ENCODE measurements around the gene APPBP2. TPM values are rescaled to one million over a fixed set of nuclear protein-coding genes. Genes with fewer than 3 reads are reported as not detected.
"Not testable (repeated sequence)": the region's sequence is repeated elsewhere in the genome, so short reads cannot be mapped to it uniquely, and the experiment has no call there.

The APPBP2 gene
- total RNA-seq, 2 donors from 2014 or later: 13.3 to 13.9 TPM

DNA sequence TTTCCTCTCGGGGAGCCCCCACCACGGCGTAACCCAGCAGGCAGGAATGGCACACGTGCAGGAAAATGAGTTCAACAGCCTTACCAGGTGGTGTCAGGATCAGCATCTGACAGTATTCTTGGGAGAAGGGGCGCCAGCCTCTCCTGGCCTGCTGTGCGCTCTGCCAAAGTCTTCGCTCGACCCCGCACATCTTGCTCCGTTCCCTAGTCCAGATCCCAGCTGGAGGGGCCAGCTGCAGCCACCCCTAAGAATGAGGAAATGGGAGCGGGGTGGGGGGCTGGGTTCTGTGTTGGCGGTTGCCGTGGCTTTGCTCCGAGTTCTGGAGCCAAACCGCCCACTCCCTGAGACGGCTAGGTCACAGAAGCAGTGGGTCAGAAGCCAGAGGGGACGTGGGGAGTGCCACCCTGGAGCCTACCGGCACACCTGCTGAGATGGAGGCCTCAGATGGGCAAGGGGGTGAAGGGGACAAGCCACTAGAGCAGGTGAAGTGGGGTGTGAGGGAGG, 103.8 kb downstream of the APPBP2 start, which contains the start of gene CHCT1:
TSS of gene CHCT1 (plus strand) at position 328 of the 504 bp plus-strand sequence. CDS start at position 432, 104 bp downstream.
- TF ChIP-seq, protein P1, sequence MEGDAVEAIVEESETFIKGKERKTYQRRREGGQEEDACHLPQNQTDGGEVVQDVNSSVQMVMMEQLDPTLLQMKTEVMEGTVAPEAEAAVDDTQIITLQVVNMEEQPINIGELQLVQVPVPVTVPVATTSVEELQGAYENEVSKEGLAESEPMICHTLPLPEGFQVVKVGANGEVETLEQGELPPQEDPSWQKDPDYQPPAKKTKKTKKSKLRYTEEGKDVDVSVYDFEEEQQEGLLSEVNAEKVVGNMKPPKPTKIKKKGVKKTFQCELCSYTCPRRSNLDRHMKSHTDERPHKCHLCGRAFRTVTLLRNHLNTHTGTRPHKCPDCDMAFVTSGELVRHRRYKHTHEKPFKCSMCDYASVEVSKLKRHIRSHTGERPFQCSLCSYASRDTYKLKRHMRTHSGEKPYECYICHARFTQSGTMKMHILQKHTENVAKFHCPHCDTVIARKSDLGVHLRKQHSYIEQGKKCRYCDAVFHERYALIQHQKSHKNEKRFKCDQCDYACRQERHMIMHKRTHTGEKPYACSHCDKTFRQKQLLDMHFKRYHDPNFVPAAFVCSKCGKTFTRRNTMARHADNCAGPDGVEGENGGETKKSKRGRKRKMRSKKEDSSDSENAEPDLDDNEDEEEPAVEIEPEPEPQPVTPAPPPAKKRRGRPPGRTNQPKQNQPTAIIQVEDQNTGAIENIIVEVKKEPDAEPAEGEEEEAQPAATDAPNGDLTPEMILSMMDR (IDR thresholded peaks at IDR 0.05): no peak
- no peak for DNase-seq (ENCODE audit: low spot score)
- peak within 1 kb of the TSS in 1 of 2 donors; percentile 58 for H3K27ac ChIP-seq
- no peaks in the 10 kb centered on the region for H3K9me3 ChIP-seq
- no peaks in the 10 kb centered on the region for H3K27me3 ChIP-seq
- H3K4me1 ChIP-seq: peaks cover 0 to 3% of the 10 kb centered on the region in 2 donors
- peak within 1 kb of the TSS; percentile 35 to 57 for H3K4me3 ChIP-seq
- no peaks in the 10 kb centered on the region for H3K36me3 ChIP-seq

DNA sequence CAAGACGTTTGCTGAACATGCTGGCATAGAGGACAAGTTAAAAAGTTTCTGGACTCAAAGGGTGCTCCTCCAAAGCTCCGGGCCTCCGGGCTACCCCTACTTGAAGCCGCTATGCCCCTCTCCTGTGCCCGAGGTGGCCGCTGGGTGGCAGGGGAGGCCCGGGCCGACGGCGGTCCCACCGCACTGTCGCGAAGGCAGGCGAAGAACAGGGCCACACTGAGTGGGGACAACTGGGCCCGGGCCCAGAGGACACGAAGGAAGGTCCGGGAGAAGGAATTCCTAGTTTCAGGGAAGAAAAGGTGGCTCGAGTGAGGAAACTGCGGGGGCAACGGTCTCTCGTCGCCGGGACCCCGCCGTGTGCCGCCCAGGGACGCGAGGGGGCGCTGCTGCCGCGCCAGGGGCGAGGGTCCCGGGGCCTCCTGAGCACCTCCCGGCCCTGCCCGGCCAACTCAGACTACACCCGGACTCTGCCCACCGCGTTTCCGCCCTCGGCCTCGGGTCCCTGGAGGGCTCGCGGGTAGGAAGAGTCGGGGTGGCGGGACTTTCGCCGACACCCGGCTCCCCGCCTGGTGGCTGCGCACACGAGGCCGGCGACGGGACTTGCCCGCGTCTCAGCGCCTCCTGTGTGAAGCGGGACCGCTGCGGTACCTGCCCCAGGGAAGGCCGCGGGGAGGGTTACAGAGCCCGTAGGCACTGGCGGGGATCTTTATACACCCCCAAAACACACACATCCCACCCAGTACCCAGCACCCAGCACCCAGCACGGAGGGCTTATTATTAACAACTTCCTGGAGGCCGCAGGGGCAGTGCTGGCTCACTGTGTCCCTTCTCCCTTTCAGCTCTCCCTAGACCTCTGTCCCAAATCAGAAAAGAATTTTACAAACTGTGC, 104.5 kb downstream of the APPBP2 start:
- no peaks in the 10 kb centered on the region for H3K27me3 ChIP-seq
- peak overlapping the region in 1 of 2 donors; percentile 58 for H3K27ac ChIP-seq
- TF ChIP-seq, protein P1 (IDR thresholded peaks at IDR 0.05): peak; percentile 98 to 99
- no peaks in the 10 kb centered on the region for H3K9me3 ChIP-seq
- peaks cover 0 to 3% of the 10 kb centered on the region in 2 donors for H3K4me1 ChIP-seq
- H3K36me3 ChIP-seq: no peaks in the 10 kb centered on the region
- peak overlapping the region; percentile 35 to 57 for H3K4me3 ChIP-seq
- DNase-seq (ENCODE audit: low spot score): peak; percentile 66

DNA sequence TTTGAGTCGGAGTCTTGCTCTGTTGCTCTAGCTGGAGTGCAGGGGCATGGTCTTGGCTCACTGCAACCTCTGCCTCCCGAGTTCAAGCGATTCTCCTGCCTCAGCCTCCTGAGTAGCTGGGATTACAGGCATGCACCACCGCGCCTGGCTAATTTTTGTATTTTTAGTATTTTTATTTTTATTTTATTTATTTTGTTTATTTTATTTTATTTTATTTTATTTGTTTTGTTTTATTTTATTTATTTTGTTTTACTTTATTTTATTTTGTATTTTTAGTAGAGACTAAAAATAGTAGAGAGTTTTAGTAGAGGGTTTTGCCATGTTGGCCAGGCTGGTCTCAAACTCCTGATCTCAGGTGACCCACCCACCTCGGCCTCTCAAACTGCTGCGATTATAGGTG, 106.2 kb downstream of the APPBP2 start:
- DNase-seq (ENCODE audit: low spot score): not testable (repeated sequence)

DNA sequence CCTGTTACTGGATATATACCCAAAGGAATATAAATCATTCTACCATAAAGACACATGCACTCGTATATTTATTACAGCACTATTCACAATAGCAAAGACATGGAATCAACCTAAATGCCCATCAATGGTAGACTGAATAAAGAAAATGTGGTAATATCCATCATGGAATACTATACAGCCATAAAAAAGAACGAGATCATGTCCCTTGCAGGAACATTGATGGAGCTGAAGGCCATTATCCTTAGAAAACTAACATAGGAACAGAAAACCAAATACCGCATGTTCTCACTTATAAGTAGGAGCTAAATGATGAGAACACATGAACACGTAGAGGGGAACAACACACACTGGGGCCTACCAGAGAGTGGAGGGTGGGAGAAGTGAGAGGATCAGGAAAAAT, 107.0 kb downstream of the APPBP2 start:
- not testable (repeated sequence) for H3K4me3 ChIP-seq; H3K27ac ChIP-seq; H3K27me3 ChIP-seq; DNase-seq (ENCODE audit: low spot score); H3K36me3 ChIP-seq; H3K9me3 ChIP-seq; H3K4me1 ChIP-seq

More for the DNA sequence above, 106.2 kb downstream of the APPBP2 start:
- H3K27me3 ChIP-seq, H3K27ac ChIP-seq, H3K36me3 ChIP-seq, H3K4me3 ChIP-seq, H3K4me1 ChIP-seq, H3K9me3 ChIP-seq: not testable (repeated sequence)

DNA sequence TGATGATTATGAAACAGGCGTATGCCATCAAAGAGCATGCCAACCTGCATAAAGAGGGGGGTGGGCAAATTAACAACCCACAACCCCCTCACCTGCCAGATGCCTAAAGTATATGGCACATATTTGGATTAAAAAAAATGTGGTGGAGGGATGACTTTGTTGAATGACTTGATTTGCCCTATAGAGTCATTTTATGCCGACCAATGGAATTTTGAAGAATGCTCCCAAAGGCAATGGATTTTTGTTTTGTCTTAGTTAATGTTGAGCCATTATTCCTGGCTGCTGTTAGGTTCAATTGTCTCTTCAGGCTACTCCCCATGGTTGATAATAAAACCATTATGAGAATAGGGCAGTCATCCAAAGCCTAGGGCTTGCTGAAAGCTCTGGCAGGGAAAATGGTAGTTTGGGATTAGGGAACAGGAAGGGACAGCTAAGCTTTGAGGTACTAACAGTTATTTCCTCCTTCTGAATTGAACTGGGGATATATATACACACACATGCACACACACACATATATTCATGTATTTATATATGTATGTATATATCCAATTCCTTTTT, 109.6 kb downstream of the APPBP2 start:
- Histone ChIP-seq H3K27ac (no peak overlapping the region), H3K4me3 (no peak overlapping the region), H3K9me3 (no peaks in the 10 kb centered on the region), H3K4me1 (peaks cover 0 to 3% of the 10 kb centered on the region in 2 donors), H3K27me3 (no peaks in the 10 kb centered on the region), H3K36me3 (no peaks in the 10 kb centered on the region)
- DNase-seq (ENCODE audit: low spot score): no peak
- TF ChIP-seq, protein P1 (IDR thresholded peaks at IDR 0.05): no peak

DNA sequence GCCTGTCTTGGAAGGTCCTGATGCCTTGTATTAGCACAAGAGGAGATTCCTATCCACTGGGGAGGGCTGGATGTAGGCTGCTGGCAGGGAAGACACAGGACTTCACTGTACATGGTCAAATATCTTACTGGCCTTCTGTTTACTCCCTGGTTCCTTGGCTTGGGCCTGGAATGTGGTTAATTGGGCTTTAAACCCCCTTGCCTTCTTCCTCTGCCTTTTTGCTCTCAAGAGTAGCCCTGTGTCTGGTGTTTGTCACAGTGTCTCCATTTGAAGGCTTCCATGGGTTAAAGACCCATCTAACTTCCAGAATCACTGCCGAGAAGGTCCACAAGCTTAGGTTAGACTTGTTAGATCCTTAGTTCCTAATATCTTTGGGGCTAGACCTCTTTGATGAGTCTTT, 110.9 kb downstream of the APPBP2 start:
- no peak for DNase-seq (ENCODE audit: low spot score)
- no peaks in the 10 kb centered on the region for H3K36me3 ChIP-seq
- no peak overlapping the region for H3K4me3 ChIP-seq
- H3K27ac ChIP-seq: no peak overlapping the region
- no peaks in the 10 kb centered on the region for H3K9me3 ChIP-seq
- no peaks in the 10 kb centered on the region for H3K4me1 ChIP-seq
- H3K27me3 ChIP-seq: no peaks in the 10 kb centered on the region
- TF ChIP-seq, protein P1 (IDR thresholded peaks at IDR 0.05): no peak
